ENCODE results near the gene SYP.

The SYP gene

DNA sequence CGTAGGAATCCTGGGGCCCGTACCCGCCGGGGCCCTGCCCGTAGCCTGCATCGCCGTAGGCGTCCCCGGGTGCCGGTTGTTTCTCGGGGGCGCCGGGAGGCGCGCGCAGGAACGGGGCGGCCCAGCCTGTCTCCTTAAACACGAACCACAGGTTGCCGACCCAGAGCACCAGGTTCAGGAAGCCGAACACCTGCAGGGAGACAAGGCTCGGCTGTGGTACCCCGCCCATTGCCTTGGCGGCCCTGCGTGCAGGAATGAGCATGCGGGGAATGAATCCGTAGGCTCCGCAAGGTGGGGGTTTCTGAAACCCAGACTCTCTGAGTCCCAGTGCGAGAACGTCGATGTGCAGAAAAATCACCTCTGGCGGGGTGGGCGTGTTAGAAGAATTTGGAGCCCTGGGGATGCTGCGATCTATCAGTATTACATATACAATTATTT lies 8.4 kb downstream of the SYP start:
- H3K4me3 ChIP-seq (ENCODE audit: insufficient read depth, low read length, poor library complexity, severe bottlenecking): peak overlapping the region; percentile 79
- H3K79me2 ChIP-seq (ENCODE audit: insufficient read depth, low read length): no peaks in the 10 kb centered on the region
- no peaks in the 10 kb centered on the region for H3K36me3 ChIP-seq (ENCODE audit: low read length)
- no peaks in the 10 kb centered on the region for H4K20me1 ChIP-seq (ENCODE audit: low read depth, low read length)
- TF ChIP-seq EZH2phosphoT487 (conservative IDR thresholded peaks at IDR 0.05; ENCODE audit: low read length): no peak
- TF ChIP-seq, protein P1, sequence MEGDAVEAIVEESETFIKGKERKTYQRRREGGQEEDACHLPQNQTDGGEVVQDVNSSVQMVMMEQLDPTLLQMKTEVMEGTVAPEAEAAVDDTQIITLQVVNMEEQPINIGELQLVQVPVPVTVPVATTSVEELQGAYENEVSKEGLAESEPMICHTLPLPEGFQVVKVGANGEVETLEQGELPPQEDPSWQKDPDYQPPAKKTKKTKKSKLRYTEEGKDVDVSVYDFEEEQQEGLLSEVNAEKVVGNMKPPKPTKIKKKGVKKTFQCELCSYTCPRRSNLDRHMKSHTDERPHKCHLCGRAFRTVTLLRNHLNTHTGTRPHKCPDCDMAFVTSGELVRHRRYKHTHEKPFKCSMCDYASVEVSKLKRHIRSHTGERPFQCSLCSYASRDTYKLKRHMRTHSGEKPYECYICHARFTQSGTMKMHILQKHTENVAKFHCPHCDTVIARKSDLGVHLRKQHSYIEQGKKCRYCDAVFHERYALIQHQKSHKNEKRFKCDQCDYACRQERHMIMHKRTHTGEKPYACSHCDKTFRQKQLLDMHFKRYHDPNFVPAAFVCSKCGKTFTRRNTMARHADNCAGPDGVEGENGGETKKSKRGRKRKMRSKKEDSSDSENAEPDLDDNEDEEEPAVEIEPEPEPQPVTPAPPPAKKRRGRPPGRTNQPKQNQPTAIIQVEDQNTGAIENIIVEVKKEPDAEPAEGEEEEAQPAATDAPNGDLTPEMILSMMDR (IDR thresholded peaks at IDR 0.05; ENCODE audit: insufficient read depth, low read length, poor library complexity, severe bottlenecking): no peak
- H3K4me2 ChIP-seq (ENCODE audit: low read depth, low read length, poor library complexity, severe bottlenecking): peak overlapping the region; percentile 84
- no peaks in the 10 kb centered on the region for H3K27me3 ChIP-seq (ENCODE audit: low read length)
- H3K9me3 ChIP-seq (ENCODE audit: insufficient read depth, low read length): no peaks in the 10 kb centered on the region
- H2AFZ ChIP-seq (ENCODE audit: low read depth, low read length, severe bottlenecking): peak overlapping the region; percentile 71
- H3K9me2 ChIP-seq (replicated peaks; ENCODE audit: insufficient read depth, low read length): no peaks in the 10 kb centered on the region
- H3F3A ChIP-seq (ENCODE audit: insufficient read depth): peaks cover 9% of the 10 kb centered on the region; the same call in 1 of the 2 replicates
- peak overlapping the region; percentile 84 for H3K9ac ChIP-seq (ENCODE audit: low read length)
- peak overlapping the region; percentile 72 for H3K27ac ChIP-seq (ENCODE audit: low read depth, low read length)

DNA sequence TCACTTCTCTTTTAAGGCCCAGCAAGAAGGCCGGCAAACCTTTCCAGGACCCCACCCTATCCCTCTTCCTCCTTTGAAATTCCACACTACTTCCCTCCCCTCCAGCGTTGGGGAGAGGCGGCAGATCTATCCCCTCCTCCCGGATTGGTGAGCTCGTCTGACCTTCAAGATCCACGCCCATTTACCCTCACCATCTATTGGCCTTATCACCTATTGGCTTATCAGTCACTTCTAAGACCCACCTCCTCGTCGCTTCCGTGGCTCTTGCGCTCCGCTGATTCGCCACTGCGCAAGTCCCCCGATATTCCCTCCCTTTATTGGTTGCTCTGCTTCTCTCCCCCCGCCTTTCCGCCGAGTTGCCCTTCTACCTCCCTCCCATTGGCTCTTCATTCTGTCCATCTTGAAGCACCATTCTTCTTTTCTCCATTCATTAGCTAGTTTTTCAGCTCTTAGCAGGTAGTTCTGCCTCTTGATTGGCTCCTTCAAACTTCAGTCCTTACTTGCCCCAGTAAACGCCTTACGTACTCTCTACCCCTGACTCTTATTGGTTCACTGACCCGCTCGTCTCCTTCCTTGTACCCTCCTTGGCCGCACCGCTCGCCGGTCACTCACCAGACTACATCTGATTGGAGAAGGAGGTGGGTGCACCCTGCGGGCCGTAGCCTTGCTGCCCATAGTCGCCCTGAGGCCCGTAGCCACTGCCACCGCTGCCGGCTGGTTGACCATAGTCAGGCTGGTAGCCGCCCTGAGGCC lies 9.0 kb downstream of the SYP start:
- H3F3A ChIP-seq (ENCODE audit: insufficient read depth): peaks cover 9% of the 10 kb centered on the region; the same call in 1 of the 2 replicates
- no peaks in the 10 kb centered on the region for H3K9me3 ChIP-seq (ENCODE audit: insufficient read depth, low read length)
- peak overlapping the region; percentile 84 for H3K4me2 ChIP-seq (ENCODE audit: low read depth, low read length, poor library complexity, severe bottlenecking)
- no peak for TF ChIP-seq EZH2phosphoT487 (conservative IDR thresholded peaks at IDR 0.05; ENCODE audit: low read length)
- TF ChIP-seq, protein P1 (IDR thresholded peaks at IDR 0.05; ENCODE audit: insufficient read depth, low read length, poor library complexity, severe bottlenecking): no peak
- peak overlapping the region; percentile 84 for H3K9ac ChIP-seq (ENCODE audit: low read length)
- H3K27me3 ChIP-seq (ENCODE audit: low read length): no peaks in the 10 kb centered on the region
- no peaks in the 10 kb centered on the region for H4K20me1 ChIP-seq (ENCODE audit: low read depth, low read length)
- no peaks in the 10 kb centered on the region for H3K36me3 ChIP-seq (ENCODE audit: low read length)
- peak overlapping the region; percentile 79 for H3K4me3 ChIP-seq (ENCODE audit: insufficient read depth, low read length, poor library complexity, severe bottlenecking)
- no peaks in the 10 kb centered on the region for H3K9me2 ChIP-seq (replicated peaks; ENCODE audit: insufficient read depth, low read length)
- peak overlapping the region; percentile 72 for H3K27ac ChIP-seq (ENCODE audit: low read depth, low read length)
- H2AFZ ChIP-seq (ENCODE audit: low read depth, low read length, severe bottlenecking): peak overlapping the region; percentile 71
- no peaks in the 10 kb centered on the region for H3K79me2 ChIP-seq (ENCODE audit: insufficient read depth, low read length)

DNA sequence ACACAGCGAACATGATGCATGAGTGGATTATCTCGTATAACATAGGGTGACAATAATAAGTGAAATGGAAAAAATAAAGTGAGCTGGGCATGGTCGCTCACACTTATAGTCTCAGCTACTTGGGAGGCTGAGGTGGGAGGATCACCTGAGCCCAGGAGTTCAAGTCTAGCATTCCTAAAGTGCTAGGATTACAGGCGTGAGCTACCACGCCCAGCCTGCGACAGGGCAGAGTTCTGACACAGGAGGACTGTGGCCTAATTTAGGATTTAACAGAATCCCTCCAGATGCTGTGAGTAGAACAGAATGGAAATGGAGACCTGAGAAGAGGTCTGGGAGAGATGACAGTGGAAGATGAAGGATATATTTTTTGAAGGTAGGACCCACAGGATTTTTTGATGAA lies 10.4 kb downstream of the SYP start:
- H2AFZ ChIP-seq (ENCODE audit: low read depth, low read length, severe bottlenecking): no peak overlapping the region
- no peaks in the 10 kb centered on the region for H3K9me2 ChIP-seq (replicated peaks; ENCODE audit: insufficient read depth, low read length)
- H3K9ac ChIP-seq (ENCODE audit: low read length): no peak overlapping the region
- 0 out of 2 replicates have a peak, but pooled peaks cover 7% of the 10 kb centered on the region for H3K79me2 ChIP-seq (ENCODE audit: insufficient read depth, low read length)
- no peak overlapping the region for H3K4me3 ChIP-seq (ENCODE audit: insufficient read depth, low read length, poor library complexity, severe bottlenecking)
- no peak for TF ChIP-seq EZH2phosphoT487 (conservative IDR thresholded peaks at IDR 0.05; ENCODE audit: low read length)
- TF ChIP-seq, protein P1 (IDR thresholded peaks at IDR 0.05; ENCODE audit: insufficient read depth, low read length, poor library complexity, severe bottlenecking): no peak
- H3K27ac ChIP-seq (ENCODE audit: low read depth, low read length): no peak overlapping the region
- H4K20me1 ChIP-seq (ENCODE audit: low read depth, low read length): no peaks in the 10 kb centered on the region
- peaks cover 9% of the 10 kb centered on the region; the same call in 1 of the 2 replicates for H3F3A ChIP-seq (ENCODE audit: insufficient read depth)
- H3K9me3 ChIP-seq (ENCODE audit: insufficient read depth, low read length): no peaks in the 10 kb centered on the region
- H3K27me3 ChIP-seq (ENCODE audit: low read length): no peaks in the 10 kb centered on the region
- peak overlapping the region; percentile 53 for H3K4me2 ChIP-seq (ENCODE audit: low read depth, low read length, poor library complexity, severe bottlenecking)
- no peaks in the 10 kb centered on the region for H3K36me3 ChIP-seq (ENCODE audit: low read length)

Measured in SU-DHL-6 (cell line).